Progenitor cell of endocrine pancreas (in vitro differentiated cells): ENCODE data around the gene RAB14. TPM values are rescaled to one million over a fixed set of nuclear protein-coding genes. Genes with fewer than 3 reads are reported as not detected.

ENCODE experiments used
- DNase-seq: peaks from one replicate; pipeline ENCODE4 v3.0.0; 2021; ENCODE audit warnings: low spot score; ENCODE audit not compliant: unreplicated experiment
- H3K27ac Mint-ChIP-seq: 2 replicates; pipeline ENCODE4 v1.8.0; 2021; ENCODE audit warnings: mild to moderate bottlenecking, moderate library complexity, mixed read lengths
- H3K27me3 Mint-ChIP-seq: 2 replicates; pipeline ENCODE4 v1.8.0; 2021; ENCODE audit warnings: mixed read lengths
- H3K36me3 Mint-ChIP-seq: 2 replicates; pipeline ENCODE4 v1.8.0; 2022; ENCODE audit warnings: mixed read lengths; ENCODE audit not compliant: insufficient read depth
- H3K4me1 Mint-ChIP-seq: 2 replicates; pipeline ENCODE4 v1.8.0; 2021; ENCODE audit warnings: low read depth, mixed read lengths
- H3K4me3 Mint-ChIP-seq: 2 replicates; pipeline ENCODE4 v1.8.0; 2021; ENCODE audit warnings: low read depth, mild to moderate bottlenecking, moderate library complexity, mixed read lengths
- H3K9me3 Mint-ChIP-seq: 2 replicates; pipeline ENCODE4 v1.8.0; 2021; ENCODE audit warnings: low read depth, mixed read lengths
- CTCF ChIP-seq: fragments of 200-600 bp; sonication (generic); IDR thresholded peaks from one replicate; pipeline ENCODE4 v1.5.0; 2021; ENCODE audit warnings: antibody characterized with exemption, mild to moderate bottlenecking; ENCODE audit not compliant: unreplicated experiment
- total RNA-seq: library from RNA; stranded (reverse); gene quantifications from 2 replicates; pipeline ENCODE4 v1.2.1, GENCODE V29; 2021

RAB14 gene
- total RNA-seq, 1 donor from 2014 or later, result 53.7 TPM

- no peak for DNase-seq
- Mint-ChIP-seq H3K4me3 (no peak overlapping the region), H3K27ac (no peak overlapping the region), H3K27me3 (no peaks in the 10 kb centered on the region), H3K9me3 (no peaks in the 10 kb centered on the region), H3K4me1 (no peaks in the 10 kb centered on the region), H3K36me3 (peaks cover 19% of the 10 kb centered on the region)
- TF ChIP-seq CTCF, result no peak
Measured at GRCh38 chr9:121171236-121171635, 30.4 kb downstream of the RAB14 start.

GRCh38 chr9:121169094-121169601, 32.5 kb downstream of the RAB14 start:
- peaks cover 20% of the 10 kb centered on the region for H3K36me3 Mint-ChIP-seq
- H3K27me3 Mint-ChIP-seq, result no peaks in the 10 kb centered on the region
- H3K9me3 Mint-ChIP-seq, result no peaks in the 10 kb centered on the region
- no peak for DNase-seq
- no peak overlapping the region for H3K27ac Mint-ChIP-seq
- H3K4me3 Mint-ChIP-seq, result no peak overlapping the region
- H3K4me1 Mint-ChIP-seq, result no peaks in the 10 kb centered on the region
- TF ChIP-seq CTCF, result peak; percentile 53

- Mint-ChIP-seq H3K27me3 (no peaks in the 10 kb centered on the region), H3K4me3 (no peak overlapping the region), H3K27ac (peak overlapping the region; percentile 75), H3K9me3 (no peaks in the 10 kb centered on the region), H3K36me3 (peaks cover 24% of the 10 kb centered on the region), H3K4me1 (peaks cover 2% of the 10 kb centered on the region)
- TF ChIP-seq CTCF, result no peak
- no peak for DNase-seq
Measured at GRCh38 chr9:121168052-121168451, 33.6 kb downstream of the RAB14 start.

- Mint-ChIP-seq H3K27ac (no peak overlapping the region), H3K4me1 (peaks cover 2% of the 10 kb centered on the region), H3K27me3 (no peaks in the 10 kb centered on the region), H3K36me3 (peaks cover 20% of the 10 kb centered on the region), H3K4me3 (no peak overlapping the region), H3K9me3 (no peaks in the 10 kb centered on the region)
- no peak for DNase-seq
- no peak for TF ChIP-seq CTCF
Measured at GRCh38 chr9:121160025-121160424, 41.6 kb downstream of the RAB14 start.

- Mint-ChIP-seq H3K36me3 (peaks cover 15% of the 10 kb centered on the region), H3K4me3 (no peak overlapping the region), H3K9me3 (no peaks in the 10 kb centered on the region), H3K27ac (no peak overlapping the region), H3K4me1 (no peaks in the 10 kb centered on the region), H3K27me3 (no peaks in the 10 kb centered on the region)
- no peak for TF ChIP-seq CTCF
- no peak for DNase-seq
Measured at GRCh38 chr9:121157939-121158338, 43.7 kb downstream of the RAB14 start.
